ENCODE data around the gene CCDC81. TPM values are rescaled to one million over a fixed set of nuclear protein-coding genes. Genes with fewer than 3 reads are reported as not detected.
A peak's percentile ranks its signal among the peaks of the same experiment; 100 is the strongest.
"Not testable (repeated sequence)": the region's sequence is repeated elsewhere in the genome, so short reads cannot be mapped to it uniquely, and the experiment has no call there.

Gene CCDC81
- total RNA-seq, 1 experiment from 2014 or later: not detected

- DNase-seq (ENCODE audit: extremely low read depth, low read depth): no peak
Observed at GRCh38 chr11:86386283-86386682, 11.6 kb downstream of the CCDC81 start.

GRCh38 chr11:86386746-86387145 lies 12.1 kb downstream of the CCDC81 start:
- no peak for DNase-seq (ENCODE audit: extremely low read depth, low read depth)

GRCh38 chr11:86388198-86388597 lies 13.5 kb downstream of the CCDC81 start:
- DNase-seq (ENCODE audit: extremely low read depth, low read depth): no peak

GRCh38 chr11:86390487-86390886 lies 15.8 kb downstream of the CCDC81 start:
- no peak for DNase-seq (ENCODE audit: extremely low read depth, low read depth)

GRCh38 chr11:86395061-86395551 lies 20.4 kb downstream of the CCDC81 start:
- no peak for DNase-seq (ENCODE audit: extremely low read depth, low read depth)

GRCh38 chr11:86396396-86396795 lies 21.7 kb downstream of the CCDC81 start:
- DNase-seq (ENCODE audit: extremely low read depth, low read depth): no peak

GRCh38 chr11:86397351-86397750 lies 22.7 kb downstream of the CCDC81 start:
- DNase-seq (ENCODE audit: extremely low read depth, low read depth): no peak

GRCh38 chr11:86398106-86398505 lies 23.4 kb downstream of the CCDC81 start:
- DNase-seq (ENCODE audit: extremely low read depth, low read depth): no peak

GRCh38 chr11:86403458-86403857 lies 28.8 kb downstream of the CCDC81 start:
- no peak for DNase-seq (ENCODE audit: extremely low read depth, low read depth)

GRCh38 chr11:86408845-86409244 lies 34.2 kb downstream of the CCDC81 start:
- no peak for DNase-seq (ENCODE audit: extremely low read depth, low read depth)

GRCh38 chr11:86414032-86414431 lies 39.3 kb downstream of the CCDC81 start:
- DNase-seq (ENCODE audit: extremely low read depth, low read depth): no peak

- DNase-seq (ENCODE audit: extremely low read depth, low read depth): no peak
Observed at GRCh38 chr11:86415026-86415425, 40.3 kb downstream of the CCDC81 start.

GRCh38 chr11:86416494-86416893 lies 41.8 kb downstream of the CCDC81 start:
- no peak for DNase-seq (ENCODE audit: extremely low read depth, low read depth)

- DNase-seq (ENCODE audit: extremely low read depth, low read depth): not testable (repeated sequence)
Observed at GRCh38 chr11:86416951-86417350, 42.3 kb downstream of the CCDC81 start.

GRCh38 chr11:86418106-86418505 lies 43.4 kb downstream of the CCDC81 start:
- no peak for DNase-seq (ENCODE audit: extremely low read depth, low read depth)

- DNase-seq (ENCODE audit: extremely low read depth, low read depth): no peak
Observed at GRCh38 chr11:86418513-86418912, 43.8 kb downstream of the CCDC81 start.

GRCh38 chr11:86418917-86419316 lies 44.2 kb downstream of the CCDC81 start:
- DNase-seq (ENCODE audit: extremely low read depth, low read depth): no peak

- DNase-seq (ENCODE audit: extremely low read depth, low read depth): no peak
Observed at GRCh38 chr11:86421946-86422345, 47.3 kb downstream of the CCDC81 start.

- no peak for DNase-seq (ENCODE audit: extremely low read depth, low read depth)
Observed at GRCh38 chr11:86422371-86422770, 47.7 kb downstream of the CCDC81 start.

- not testable (repeated sequence) for DNase-seq (ENCODE audit: extremely low read depth, low read depth)
Observed at GRCh38 chr11:86423488-86423887, 48.8 kb downstream of the CCDC81 start.

- no peak for DNase-seq (ENCODE audit: extremely low read depth, low read depth)
Observed at GRCh38 chr11:86427441-86427840, 52.8 kb downstream of the CCDC81 start.

- DNase-seq (ENCODE audit: extremely low read depth, low read depth): peak; percentile 18
Observed at GRCh38 chr11:86431258-86431657, 56.6 kb downstream of the CCDC81 start.

GRCh38 chr11:86433361-86434095 lies 58.8 kb downstream of the CCDC81 start:
- DNase-seq (ENCODE audit: extremely low read depth, low read depth): not testable (repeated sequence)

Data from NCI-H460 (cell line).